GM19023 (cell line): ENCODE data around the gene METTL23.

Experiments
- ATAC-seq: cut with Tn5 transposase; IDR thresholded peaks from one replicate; pipeline ENCODE4 v1.9.1; 2021; ENCODE audit warnings: mild to moderate bottlenecking, moderate library complexity; ENCODE audit not compliant: unreplicated experiment

The METTL23 gene, protein sequence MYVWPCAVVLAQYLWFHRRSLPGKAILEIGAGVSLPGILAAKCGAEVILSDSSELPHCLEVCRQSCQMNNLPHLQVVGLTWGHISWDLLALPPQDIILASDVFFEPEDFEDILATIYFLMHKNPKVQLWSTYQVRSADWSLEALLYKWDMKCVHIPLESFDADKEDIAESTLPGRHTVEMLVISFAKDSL

GRCh38 chr17:76726776-76727718 lies at the start of gene METTL23:
Gene METTL23, plus strand, starts transcription at chr17:76726839. Its CDS starts 2,872 bp downstream, at chr17:76729711.
- ATAC-seq = peak; percentile 48

DNA sequence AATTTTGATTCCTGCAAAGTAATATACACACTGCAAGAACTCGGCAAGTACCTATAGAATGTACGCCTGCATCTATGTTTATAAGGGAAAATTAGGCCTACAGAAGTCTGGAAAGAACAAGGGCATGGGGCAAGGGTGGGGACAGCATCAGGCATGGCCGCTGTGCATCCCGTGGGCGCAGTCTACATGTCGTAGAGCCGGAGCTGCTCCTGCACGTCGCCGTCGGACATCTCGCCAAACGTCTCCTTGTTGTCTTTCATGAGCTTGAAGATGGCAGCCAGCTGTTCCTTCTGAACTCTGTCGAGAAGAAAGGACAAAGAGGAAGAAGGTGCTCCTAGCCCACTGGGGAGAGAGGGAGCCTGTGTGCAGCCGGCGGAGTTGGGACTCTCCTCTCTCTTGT lies 49.2 kb upstream of the METTL23 start:
- ATAC-seq = no peak

DNA sequence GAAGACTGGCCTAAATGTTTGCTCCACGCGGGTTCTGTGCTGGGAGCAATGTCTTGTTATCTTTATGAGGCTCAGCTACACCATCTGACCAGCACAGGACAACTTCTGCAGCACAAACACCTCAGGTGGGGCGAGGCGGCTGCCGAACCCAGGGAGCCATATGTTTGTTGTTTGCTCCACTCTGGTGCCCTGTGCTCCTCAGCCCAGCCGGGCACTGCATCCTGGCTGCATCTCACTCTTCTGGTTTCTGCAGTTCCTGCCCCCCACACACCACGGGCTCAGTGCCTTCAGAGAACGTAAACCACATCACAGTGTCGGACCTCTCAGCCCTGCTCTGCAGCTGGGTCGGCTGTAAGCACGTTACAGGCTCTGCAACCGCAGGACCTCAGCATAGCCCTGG lies 48.3 kb upstream of the METTL23 start:
- ATAC-seq = no peak

- no peak for ATAC-seq
These were observed 47.4 kb upstream of the METTL23 start for GRCh38 chr17:76679239-76679638.

DNA sequence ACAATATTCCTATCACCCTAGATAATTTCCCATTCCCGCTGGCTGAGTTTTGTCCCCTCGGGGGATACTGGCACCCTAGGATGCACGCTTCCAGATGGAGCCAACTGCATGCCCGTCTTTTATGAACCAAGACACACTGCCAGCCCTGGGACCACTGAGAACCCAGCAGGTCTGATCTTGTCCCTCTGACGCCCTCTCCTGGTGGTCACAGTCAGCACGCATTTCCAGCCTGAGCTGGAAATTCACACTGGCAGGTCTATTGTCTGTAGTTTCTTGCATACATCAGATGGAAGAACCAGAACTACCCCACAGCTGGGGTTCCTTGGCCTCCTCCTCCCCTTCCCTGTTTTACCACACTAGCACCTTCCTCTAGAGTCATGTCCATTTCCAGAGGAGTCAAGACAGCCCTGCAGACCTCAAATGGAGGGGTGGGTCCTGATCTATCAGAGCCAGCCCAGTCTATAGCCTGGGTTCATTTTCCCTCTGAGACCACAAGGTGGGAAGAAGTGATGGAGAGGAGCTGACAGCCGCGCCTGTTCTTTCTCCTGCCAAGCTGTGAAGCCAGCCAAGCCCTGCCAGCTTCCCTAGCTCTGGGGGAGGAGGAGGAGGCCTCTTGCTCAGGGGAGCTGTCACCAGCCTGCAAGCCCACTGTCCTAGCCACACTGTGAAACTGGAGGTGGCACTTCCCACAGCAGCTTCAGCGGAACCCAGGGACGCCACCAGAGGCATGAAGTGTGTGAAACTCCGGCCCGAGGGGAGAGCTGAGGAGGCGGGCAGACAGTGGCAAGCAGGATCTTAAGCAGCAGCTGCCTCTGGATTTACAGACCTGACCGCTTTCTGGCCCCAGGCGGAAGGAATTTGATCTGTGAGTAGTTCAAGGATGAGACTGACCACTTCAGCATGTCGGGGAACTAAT lies 45.2 kb upstream of the METTL23 start:
- ATAC-seq = no peak

- ATAC-seq = no peak
These were observed 44.3 kb upstream of the METTL23 start for GRCh38 chr17:76682296-76682695.

GRCh38 chr17:76683011-76683755 lies 43.5 kb upstream of the METTL23 start:
- no peak for ATAC-seq

DNA sequence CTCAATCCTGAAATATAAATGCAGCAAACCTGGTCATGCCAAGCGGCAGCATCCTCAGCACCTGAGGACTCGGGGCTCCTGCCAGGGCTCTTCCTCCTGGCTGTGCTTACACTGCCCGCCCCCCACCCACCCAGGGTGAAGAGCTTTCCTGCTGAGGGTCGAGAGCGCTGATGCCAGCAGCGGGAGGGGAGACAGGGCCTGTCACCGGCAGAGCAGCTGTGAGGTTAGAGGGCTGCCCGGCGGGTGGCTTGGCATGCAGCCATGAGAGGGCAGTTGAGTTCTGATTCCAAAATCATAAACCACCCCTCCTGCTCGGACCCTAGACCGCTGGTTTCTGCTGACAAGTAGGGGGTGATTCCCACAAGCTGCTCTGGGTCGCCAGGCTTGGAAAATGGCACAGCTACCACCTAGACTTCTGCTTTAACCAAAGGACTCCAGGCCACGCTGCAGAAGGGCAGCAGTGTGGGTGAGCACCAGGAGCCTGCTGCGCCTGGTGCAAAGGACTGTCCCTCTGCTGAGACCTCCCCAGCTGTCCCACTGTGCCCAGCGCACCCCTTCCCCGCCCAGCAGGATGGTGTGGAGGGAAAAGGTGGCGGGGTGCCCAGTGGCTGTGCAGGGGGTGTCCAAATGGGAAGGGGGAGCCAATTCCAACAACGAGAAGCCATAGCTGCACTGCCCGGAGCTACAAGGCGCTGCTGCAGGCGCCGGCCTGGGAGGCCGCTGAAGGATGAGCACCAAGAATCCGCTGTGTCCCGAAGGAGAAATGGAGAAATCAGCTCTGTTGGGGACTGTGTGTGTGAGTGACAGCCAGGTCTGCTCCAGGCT lies 42.5 kb upstream of the METTL23 start:
- no peak for ATAC-seq

GRCh38 chr17:76684756-76685155 lies 41.9 kb upstream of the METTL23 start:
- no peak for ATAC-seq

- no peak for ATAC-seq
These were observed 41.3 kb upstream of the METTL23 start for GRCh38 chr17:76685366-76685765.

GRCh38 chr17:76685846-76686245 lies 40.8 kb upstream of the METTL23 start:
- ATAC-seq = no peak

- ATAC-seq = no peak
These were observed 39.9 kb upstream of the METTL23 start for GRCh38 chr17:76686538-76687297.

DNA sequence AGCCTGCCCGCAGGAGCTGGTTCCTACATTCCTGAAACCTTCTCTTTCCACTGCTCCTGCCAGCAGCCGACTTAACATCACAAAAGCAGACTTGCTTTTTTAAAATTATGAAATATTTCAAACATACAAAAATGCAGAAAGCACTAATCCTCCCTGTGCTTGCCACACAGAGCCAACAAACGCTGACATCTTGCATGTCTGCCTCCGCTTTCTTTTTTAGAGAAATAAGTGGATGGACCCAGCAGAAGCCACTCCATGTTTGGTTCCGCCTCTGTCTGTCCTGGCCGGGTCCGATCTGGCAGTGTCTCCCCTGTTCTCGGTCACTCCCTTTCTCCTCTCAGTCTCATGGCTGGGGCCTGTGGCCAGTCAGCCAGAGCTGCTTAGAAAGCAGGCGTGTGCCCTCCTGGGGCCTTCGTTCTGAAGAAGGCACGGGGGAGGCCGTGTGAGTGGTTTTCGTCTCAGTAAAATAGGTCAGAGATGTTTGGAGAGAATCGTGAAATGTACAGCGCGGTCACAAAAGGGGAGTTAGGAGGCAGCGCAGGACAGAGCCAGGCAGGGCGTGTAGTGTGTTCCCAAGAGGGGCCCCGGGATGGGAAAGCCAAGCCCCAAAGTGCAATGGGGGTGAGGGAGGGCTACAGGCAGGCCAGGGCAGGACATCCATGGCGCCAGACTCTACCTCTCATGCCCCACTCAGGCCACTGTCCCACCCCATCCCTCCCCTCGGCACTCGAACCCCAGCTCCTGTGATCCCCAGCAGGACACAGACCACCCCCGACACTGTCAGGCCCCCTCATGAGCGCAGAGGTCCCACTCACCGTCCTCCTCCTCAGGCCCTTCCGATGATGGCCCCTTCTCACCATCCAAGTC lies 39.1 kb upstream of the METTL23 start:
- no peak for ATAC-seq

DNA sequence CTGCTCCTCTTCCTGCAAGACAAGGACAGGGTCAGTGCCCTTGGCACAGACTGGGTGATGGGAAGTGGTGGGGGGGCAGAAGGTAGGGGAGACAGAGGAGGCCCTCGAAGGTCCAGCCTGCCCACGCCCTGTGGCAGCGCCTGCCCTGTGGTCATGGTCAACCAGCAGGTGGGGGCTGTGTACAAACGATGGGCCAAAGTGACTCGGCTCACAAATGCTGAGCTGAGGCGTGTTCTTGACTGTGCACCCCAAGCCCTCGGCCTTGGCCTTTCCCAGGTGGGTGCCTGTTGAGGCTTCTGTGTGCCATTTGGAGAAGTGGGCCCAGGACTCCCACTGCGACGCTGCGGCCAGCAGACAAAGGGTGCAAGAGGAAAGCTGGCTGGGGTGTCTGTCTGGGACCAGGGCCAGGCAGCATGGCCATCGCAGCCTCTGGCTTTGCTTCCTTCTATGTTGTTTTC lies 38.4 kb upstream of the METTL23 start:
- ATAC-seq = no peak

DNA sequence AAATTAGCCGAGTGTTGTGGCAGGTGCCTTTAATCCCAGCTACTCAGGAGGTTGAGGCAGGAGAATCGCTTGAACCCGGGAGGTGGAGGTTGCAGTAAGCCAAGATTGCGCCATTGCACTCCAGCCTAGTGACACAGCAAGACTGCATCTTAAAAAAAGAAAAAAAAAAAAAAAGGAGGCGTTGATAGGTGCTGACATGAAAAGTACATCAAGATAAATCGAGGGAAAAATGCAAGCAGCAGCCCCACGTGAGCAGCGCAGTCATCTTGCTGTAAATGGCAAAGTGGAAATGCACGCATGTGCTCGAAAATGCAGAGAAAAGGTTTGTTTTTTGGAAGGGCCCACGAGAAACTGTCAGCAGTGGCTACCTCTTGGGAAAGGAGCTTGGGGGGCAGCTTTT lies 36.8 kb upstream of the METTL23 start:
- no peak for ATAC-seq

GRCh38 chr17:76690596-76691280 lies 35.9 kb upstream of the METTL23 start:
- ATAC-seq = no peak
